HepG2 (cell line): ENCODE results near the gene BACH2.

ENCODE experiments used
- BRD4 ChIP-seq: sonication (generic); formaldehyde crosslinking; IDR thresholded peaks from 2 replicates; pipeline ENCODE4 v1.4.0; 2020; ENCODE audit warnings: missing genetic modification reagents
- CHD2 ChIP-seq: IDR thresholded peaks from 2 replicates; pipeline ENCODE4 v1.6.1; 2011; ENCODE audit warnings: low read depth, low read length, improper control_type of control experiment
- CREB1 ChIP-seq, 2 experiments: fragments of 450-650 bp in 1 of 2; IDR thresholded peaks; 2 replicates each; pipeline ENCODE4 v1.6.1; 2016 to 2017; ENCODE audit warnings: control low read depth in 1 of 2, mild to moderate bottlenecking in 1 of 2, missing compliant biosample characterization in 1 of 2, missing genetic modification characterization in 1 of 2
- CTCF ChIP-seq: sonication (generic); formaldehyde crosslinking; IDR thresholded peaks from 2 replicates; pipeline ENCODE4 v1.5.0; 2020; ENCODE audit warnings: mild to moderate bottlenecking, missing genetic modification reagents, moderate library complexity
- HNF4G ChIP-seq, 2 experiments: sonication (generic) in 1 of 2; formaldehyde crosslinking in 1 of 2; IDR thresholded peaks; 2 replicates each; pipeline versions ENCODE4 v1.4.0 to v1.6.1; 2011 to 2020; ENCODE audit warnings: borderline replicate concordance in 2 of 2, low read depth in 2 of 2, mild to moderate bottlenecking in 2 of 2, low read length in 1 of 2, missing genetic modification reagents in 1 of 2, moderate library complexity in 1 of 2
- MAX ChIP-seq: IDR thresholded peaks from 2 replicates; pipeline ENCODE4 v1.6.1; 2012; ENCODE audit warnings: inconsistent platforms
- RAD21 ChIP-seq: fragments of 450-650 bp; formaldehyde crosslinking; IDR thresholded peaks from 2 replicates; pipeline ENCODE4 v1.5.0; 2020; ENCODE audit warnings: mild to moderate bottlenecking
- REPIN1 ChIP-seq: sonication (generic); formaldehyde crosslinking; IDR thresholded peaks from 2 replicates; pipeline ENCODE4 v1.8.0; 2022; ENCODE audit warnings: missing genetic modification reagents, low read depth, mild to moderate bottlenecking, borderline replicate concordance
- RNF2 ChIP-seq: fragments of 450-650 bp; conservative IDR thresholded peaks from 2 replicates; pipeline ENCODE4 v1.6.1; 2016; ENCODE audit warnings: low read depth
- SMARCC2 ChIP-seq: fragments of 450-650 bp; IDR thresholded peaks from 2 replicates; pipeline ENCODE4 v1.6.1; 2017; ENCODE audit warnings: antibody characterized with exemption, mild to moderate bottlenecking
- SNRNP70 ChIP-seq: fragments of 200-400 bp; formaldehyde crosslinking; IDR thresholded peaks from 2 replicates; pipeline ENCODE4 v1.6.1; 2017; ENCODE audit warnings: mild to moderate bottlenecking, low read depth, low read length, moderate library complexity
- STAG1 ChIP-seq: sonication (generic); formaldehyde crosslinking; IDR thresholded peaks from 2 replicates; pipeline ENCODE4 v1.4.0; 2020; ENCODE audit warnings: missing genetic modification reagents
- ZBTB26 ChIP-seq: IDR thresholded peaks from 2 replicates; pipeline ENCODE4 v1.6.1; 2016; ENCODE audit warnings: missing compliant biosample characterization, missing genetic modification reagents, borderline replicate concordance
- ZNF362 ChIP-seq: sonication (generic); formaldehyde crosslinking; IDR thresholded peaks from 2 replicates; pipeline ENCODE4 v1.4.0; 2020; ENCODE audit warnings: missing genetic modification reagents, mild to moderate bottlenecking, borderline replicate concordance

GRCh38 chr6:89976694-89977020 lies 320.0 kb downstream of the BACH2 start:
- TF ChIP-seq SMARCC2 (no peak), SNRNP70 (no peak), CTCF (CRISPR knock-in tag) (no peak), BRD4 (CRISPR knock-in tag) (no peak), HNF4G (IDR thresholded peaks at IDR 0.05; ENCODE audit: borderline replicate concordance, low read depth, low read length) (no peak), HNF4G (CRISPR knock-in tag; IDR thresholded peaks at IDR 0.05; ENCODE audit: borderline replicate concordance, low read depth) (no peak), CREB1 (IDR thresholded peaks at IDR 0.05) (no peak), CREB1 (CRISPR knock-in tag; IDR thresholded peaks at IDR 0.05) (no peak), ZBTB26 (no peak), ZNF362 (no peak), RAD21 (CRISPR knock-in tag) (no peak), STAG1 (CRISPR knock-in tag) (no peak), CHD2 (no peak), MAX (no peak), REPIN1 (CRISPR knock-in tag) (no peak), RNF2 (no peak)
